ENCODE results near the gene GPALPP1.
A peak's percentile ranks its signal among the peaks of the same experiment; 100 is the strongest.
"Not testable (repeated sequence)": the region's sequence is repeated elsewhere in the genome, so short reads cannot be mapped to it uniquely, and the experiment has no call there.

GPALPP1 gene

DNA sequence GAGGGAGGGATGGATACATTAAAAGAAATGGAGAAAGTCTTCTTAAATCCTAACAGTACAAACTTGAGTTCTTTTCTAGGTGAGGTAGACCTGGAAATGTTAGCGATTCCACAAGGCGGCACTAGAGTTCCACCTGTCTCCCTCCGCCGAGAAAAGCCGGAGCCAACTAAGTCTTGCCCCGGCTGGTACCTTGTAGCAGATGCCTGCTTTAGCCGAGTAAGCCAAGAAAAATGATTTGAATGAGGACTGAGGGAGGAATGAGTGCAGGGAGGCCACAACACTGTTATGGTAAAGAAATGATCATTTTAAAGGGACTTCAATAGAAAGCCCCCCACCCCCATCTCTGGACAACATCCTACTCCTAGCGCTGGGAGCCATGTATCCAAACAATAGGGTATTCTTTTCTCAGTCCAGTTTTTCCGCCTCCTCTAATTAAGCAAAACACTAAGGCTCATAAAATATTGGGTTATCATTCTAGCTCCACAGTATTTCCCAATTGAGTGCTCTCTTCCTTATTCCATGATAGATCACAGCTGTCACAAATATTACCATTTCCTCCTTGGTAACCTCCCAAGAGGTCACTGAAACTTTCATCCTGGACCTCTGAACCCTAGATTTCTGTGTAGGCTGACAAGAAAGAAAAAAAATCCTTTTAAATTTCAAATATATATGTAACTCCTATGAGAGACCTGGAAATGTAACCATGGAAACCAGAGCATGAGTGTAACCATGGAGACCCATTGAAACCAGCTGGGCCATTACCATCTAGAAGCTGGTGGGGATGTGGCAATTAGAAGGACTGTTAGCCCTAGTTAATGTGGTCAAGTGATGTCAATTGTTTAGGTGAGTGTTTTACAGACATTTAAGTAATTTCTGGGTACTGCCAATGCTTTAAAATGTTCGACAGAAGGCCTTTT lies 58.3 kb downstream of the GPALPP1 start:
- H3K4me3 ChIP-seq (ENCODE audit: low read length), result peak overlapping the region; percentile 80
- no peaks in the 10 kb centered on the region for H3K9me3 ChIP-seq (ENCODE audit: control insufficient read depth, low read depth, low read length)
- no peaks in the 10 kb centered on the region for H3K27me3 ChIP-seq (ENCODE audit: control insufficient read depth, insufficient read depth, low read length)
- H3K4me1 ChIP-seq (ENCODE audit: control insufficient read depth, low read depth, low read length), result peaks cover 4% of the 10 kb centered on the region
- H3K27ac ChIP-seq (ENCODE audit: low read length), result no peak overlapping the region
- peak overlapping the region; percentile 29 for H3K9ac ChIP-seq (ENCODE audit: low read length)
- no peaks in the 10 kb centered on the region for H3K36me3 ChIP-seq (ENCODE audit: control insufficient read depth, low read depth, low read length)

DNA sequence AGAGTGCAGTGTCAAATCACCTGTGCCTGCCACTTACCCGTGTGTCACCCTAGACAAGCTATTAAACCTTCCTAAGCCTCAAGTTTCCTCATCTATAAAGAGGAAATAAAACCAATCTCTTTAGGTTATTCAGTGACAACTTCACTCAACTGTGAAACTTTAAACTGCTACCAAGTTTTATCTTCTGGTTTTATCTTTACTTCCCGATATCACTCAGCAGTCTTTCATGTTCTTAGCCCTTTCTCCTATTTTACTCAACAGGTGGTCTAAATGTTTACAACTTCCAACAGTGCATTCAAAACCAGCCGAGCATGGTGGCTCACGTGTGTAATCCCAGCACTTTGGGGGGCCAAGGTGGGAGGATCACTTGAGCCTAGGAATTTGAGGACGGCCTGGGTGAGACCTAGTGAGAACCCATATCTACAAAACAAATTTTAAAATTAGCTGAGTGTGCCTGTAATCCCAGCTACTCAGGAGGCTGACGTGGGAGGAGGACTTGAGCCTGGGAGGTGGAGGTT lies 59.6 kb downstream of the GPALPP1 start:
- Histone ChIP-seq H3K9ac (ENCODE audit: low read length) (no peak overlapping the region), H3K27ac (ENCODE audit: low read length) (no peak overlapping the region), H3K36me3 (ENCODE audit: control insufficient read depth, low read depth, low read length) (no peaks in the 10 kb centered on the region), H3K4me3 (ENCODE audit: low read length) (no peak overlapping the region), H3K4me1 (ENCODE audit: control insufficient read depth, low read depth, low read length) (peaks cover 4% of the 10 kb centered on the region), H3K27me3 (ENCODE audit: control insufficient read depth, insufficient read depth, low read length) (no peaks in the 10 kb centered on the region), H3K9me3 (ENCODE audit: control insufficient read depth, low read depth, low read length) (no peaks in the 10 kb centered on the region)

DNA sequence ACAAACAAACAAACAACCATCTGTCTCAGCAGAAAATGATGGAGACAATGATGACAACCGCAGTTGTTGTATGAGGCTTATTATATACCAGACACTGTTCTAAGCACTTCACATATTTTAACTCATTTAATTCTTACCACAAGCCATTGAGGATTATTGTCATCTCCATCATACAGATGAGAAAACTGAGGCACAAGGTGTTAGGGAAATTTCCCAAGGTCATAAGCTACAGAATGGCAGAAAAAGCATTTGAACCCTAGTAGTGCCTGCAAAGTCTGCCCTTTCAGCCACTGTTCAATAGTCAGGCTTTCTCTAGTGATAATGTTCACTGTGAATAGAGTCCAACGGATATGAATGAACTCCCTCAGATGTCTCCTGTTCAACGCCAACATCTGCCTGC lies 60.1 kb downstream of the GPALPP1 start:
- H3K27me3 ChIP-seq (ENCODE audit: control insufficient read depth, insufficient read depth, low read length), result no peaks in the 10 kb centered on the region
- no peak overlapping the region for H3K4me3 ChIP-seq (ENCODE audit: low read length)
- no peaks in the 10 kb centered on the region for H3K9me3 ChIP-seq (ENCODE audit: control insufficient read depth, low read depth, low read length)
- H3K36me3 ChIP-seq (ENCODE audit: control insufficient read depth, low read depth, low read length), result no peaks in the 10 kb centered on the region
- no peak overlapping the region for H3K9ac ChIP-seq (ENCODE audit: low read length)
- peaks cover 4% of the 10 kb centered on the region for H3K4me1 ChIP-seq (ENCODE audit: control insufficient read depth, low read depth, low read length)
- H3K27ac ChIP-seq (ENCODE audit: low read length), result no peak overlapping the region

DNA sequence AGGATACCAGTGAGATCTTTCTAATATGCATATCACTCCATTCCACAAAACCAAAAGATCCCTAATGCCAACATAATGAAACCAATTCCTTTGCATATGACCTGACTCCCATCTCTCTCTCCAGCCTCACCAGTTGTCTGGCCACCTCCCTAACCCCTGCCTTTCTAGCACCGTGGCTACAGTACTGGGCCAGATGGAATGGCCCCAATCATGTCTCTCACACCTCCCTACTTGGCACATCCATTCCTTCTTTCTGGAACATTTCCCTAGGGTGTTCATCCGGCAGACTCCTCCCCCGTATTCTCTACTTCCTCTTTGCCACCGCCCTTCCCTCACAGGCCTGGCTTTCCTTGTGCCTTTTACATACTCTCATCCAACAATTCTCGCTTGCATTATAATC lies 62.0 kb downstream of the GPALPP1 start:
- Histone ChIP-seq H3K9me3 (ENCODE audit: control insufficient read depth, low read depth, low read length) (no peaks in the 10 kb centered on the region), H3K4me3 (ENCODE audit: low read length) (no peak overlapping the region), H3K27ac (ENCODE audit: low read length) (no peak overlapping the region), H3K36me3 (ENCODE audit: control insufficient read depth, low read depth, low read length) (no peaks in the 10 kb centered on the region), H3K27me3 (ENCODE audit: control insufficient read depth, insufficient read depth, low read length) (no peaks in the 10 kb centered on the region), H3K4me1 (ENCODE audit: control insufficient read depth, low read depth, low read length) (peaks cover 4% of the 10 kb centered on the region), H3K9ac (ENCODE audit: low read length) (no peak overlapping the region)

DNA sequence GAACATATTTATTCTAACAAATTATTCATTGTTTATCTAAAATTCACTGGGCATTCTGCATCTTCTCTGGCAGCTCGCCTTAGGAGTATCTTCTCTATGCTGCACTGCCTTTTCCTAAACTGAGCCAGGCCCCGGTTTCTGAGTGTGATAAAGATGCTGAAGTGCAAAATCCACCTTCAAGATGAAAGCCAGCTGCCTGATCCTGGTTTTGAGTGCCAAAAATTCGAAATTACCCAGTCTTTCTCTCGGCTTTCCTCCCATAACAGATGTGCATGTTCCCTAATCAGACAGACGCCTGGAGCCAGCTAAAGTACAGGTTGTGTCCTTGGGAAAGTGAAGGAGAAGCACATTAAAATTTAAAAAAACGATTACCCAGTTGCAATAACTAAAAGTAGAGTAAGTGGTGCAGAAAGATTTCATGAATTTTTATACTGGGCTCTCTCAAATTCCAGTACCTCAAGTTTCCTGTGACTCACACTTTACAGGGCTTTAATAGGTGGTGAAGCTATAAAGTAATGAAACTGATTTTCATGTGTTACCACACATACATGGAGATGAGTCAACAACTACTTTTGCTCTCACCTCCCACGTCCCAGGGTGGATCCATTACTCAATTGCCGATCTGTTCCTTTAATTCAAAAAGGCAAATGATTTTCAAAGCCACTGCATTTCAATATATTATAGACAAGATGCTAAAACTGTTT lies 66.0 kb downstream of the GPALPP1 start:
- H3K4me1 ChIP-seq (ENCODE audit: control insufficient read depth, low read depth, low read length), result no peaks in the 10 kb centered on the region
- H3K27me3 ChIP-seq (ENCODE audit: control insufficient read depth, insufficient read depth, low read length), result no peaks in the 10 kb centered on the region
- no peak overlapping the region for H3K4me3 ChIP-seq (ENCODE audit: low read length)
- H3K9me3 ChIP-seq (ENCODE audit: control insufficient read depth, low read depth, low read length), result no peaks in the 10 kb centered on the region
- H3K27ac ChIP-seq (ENCODE audit: low read length), result no peak overlapping the region
- no peaks in the 10 kb centered on the region for H3K36me3 ChIP-seq (ENCODE audit: control insufficient read depth, low read depth, low read length)
- H3K9ac ChIP-seq (ENCODE audit: low read length), result no peak overlapping the region

DNA sequence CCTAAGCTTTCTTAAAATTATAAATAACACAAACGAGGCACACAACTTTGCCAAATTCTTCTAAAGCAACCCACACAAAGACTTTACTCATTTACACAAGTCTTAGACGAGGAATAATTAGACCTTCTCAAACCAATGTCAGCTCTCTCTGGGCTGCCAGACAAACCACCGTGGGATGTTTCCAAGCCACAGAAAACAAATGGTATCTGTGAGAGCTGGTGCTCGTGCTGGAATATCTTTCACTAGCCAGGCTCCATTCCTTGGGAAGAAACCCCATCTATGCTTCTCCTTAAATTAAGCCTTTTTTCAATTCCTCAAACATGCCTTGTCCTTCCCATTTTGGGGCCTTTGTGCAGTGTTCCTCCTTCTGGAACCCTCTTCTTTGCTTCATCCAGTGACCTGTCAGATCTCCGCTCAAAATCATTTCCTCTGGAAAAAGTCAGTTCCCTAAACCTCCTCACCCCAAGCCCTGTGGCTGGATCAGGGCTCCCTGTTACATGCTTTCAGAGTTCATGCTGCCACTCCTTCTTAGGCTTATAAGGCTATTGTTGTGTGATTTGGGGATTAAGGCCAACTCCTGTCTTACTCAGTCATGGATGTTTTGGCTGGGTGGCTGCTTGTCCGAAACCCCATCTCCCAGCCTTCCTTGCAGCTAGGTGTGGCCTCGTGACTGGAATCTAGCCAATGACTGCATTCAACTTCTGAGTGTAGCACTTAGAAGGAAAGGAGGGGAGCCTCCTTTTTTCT lies 66.7 kb downstream of the GPALPP1 start:
- no peaks in the 10 kb centered on the region for H3K27me3 ChIP-seq (ENCODE audit: control insufficient read depth, insufficient read depth, low read length)
- no peaks in the 10 kb centered on the region for H3K4me1 ChIP-seq (ENCODE audit: control insufficient read depth, low read depth, low read length)
- H3K36me3 ChIP-seq (ENCODE audit: control insufficient read depth, low read depth, low read length), result no peaks in the 10 kb centered on the region
- H3K27ac ChIP-seq (ENCODE audit: low read length), result no peak overlapping the region
- H3K9me3 ChIP-seq (ENCODE audit: control insufficient read depth, low read depth, low read length), result no peaks in the 10 kb centered on the region
- no peak overlapping the region for H3K9ac ChIP-seq (ENCODE audit: low read length)
- H3K4me3 ChIP-seq (ENCODE audit: low read length), result no peak overlapping the region

DNA sequence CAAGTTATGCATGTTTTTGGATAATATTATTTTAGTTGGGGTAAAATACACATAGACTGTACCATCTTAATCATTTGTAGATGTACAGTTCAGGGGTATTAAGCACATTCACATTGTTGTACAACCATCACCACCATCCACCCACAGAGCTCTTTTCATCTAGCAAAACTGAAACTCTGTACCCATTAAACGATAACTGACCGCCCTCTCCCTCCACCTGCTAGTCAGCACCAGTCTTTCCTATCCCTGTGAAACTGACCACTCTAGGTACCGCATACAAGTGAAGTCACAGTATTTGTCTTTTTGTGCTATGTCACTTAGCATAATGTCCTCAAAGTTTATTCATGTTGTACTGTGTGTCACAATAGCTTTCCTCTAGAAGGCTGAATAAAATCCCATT lies 70.7 kb downstream of the GPALPP1 start:
- no peaks in the 10 kb centered on the region for H3K36me3 ChIP-seq (ENCODE audit: control insufficient read depth, low read depth, low read length)
- H3K4me3 ChIP-seq (ENCODE audit: low read length), result no peak overlapping the region
- H3K4me1 ChIP-seq (ENCODE audit: control insufficient read depth, low read depth, low read length), result no peaks in the 10 kb centered on the region
- no peaks in the 10 kb centered on the region for H3K27me3 ChIP-seq (ENCODE audit: control insufficient read depth, insufficient read depth, low read length)
- H3K27ac ChIP-seq (ENCODE audit: low read length), result no peak overlapping the region
- H3K9ac ChIP-seq (ENCODE audit: low read length), result no peak overlapping the region
- no peaks in the 10 kb centered on the region for H3K9me3 ChIP-seq (ENCODE audit: control insufficient read depth, low read depth, low read length)

DNA sequence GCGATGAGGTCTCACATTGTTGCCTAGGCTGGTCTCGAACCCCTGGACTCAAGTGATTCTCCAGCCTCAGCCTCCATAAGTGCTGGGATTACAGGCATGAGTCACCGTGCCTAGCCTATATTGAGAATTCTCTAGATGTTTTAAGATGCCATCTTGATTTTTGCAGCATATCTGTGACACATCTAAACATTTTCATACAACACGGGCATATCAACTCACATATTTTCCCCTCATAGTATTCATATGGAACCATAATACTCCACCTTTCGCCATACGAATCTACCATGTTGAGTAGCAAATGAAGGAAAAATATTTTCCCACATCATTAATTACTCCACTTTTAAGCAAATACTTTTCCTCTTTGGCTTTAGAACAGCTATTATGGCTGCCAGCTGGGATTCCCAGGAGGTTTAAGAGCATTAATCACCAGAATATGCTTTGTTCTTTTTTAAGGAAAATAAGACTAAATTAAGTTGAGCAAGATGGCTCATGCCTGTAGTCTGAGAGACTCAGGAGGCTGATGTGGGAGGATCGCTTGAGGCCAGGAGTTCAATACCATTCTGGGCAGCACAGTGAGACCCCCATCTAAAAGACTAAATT lies 74.0 kb downstream of the GPALPP1 start:
- Histone ChIP-seq H3K27ac (ENCODE audit: low read length) (no peak overlapping the region), H3K4me1 (ENCODE audit: control insufficient read depth, low read depth, low read length) (no peaks in the 10 kb centered on the region), H3K9me3 (ENCODE audit: control insufficient read depth, low read depth, low read length) (no peaks in the 10 kb centered on the region)

DNA sequence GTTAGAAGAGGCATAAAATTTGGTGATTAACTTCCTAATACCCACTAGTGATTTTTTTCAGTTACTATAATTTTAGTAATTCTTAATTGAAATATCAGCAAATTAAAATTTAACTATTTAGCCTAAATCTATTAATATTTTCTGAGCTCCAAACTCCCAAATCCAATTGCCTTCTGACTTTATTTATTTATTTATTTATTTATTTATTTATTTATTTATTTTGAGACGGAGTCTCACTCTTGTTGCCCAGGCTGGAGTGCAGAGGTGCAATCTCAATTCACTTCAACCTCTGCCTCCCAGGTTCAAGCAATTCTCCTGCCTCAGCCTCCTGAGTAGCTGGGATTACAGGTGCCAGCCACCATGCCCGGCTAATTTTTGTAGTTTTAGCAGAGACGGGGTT lies 74.6 kb downstream of the GPALPP1 start:
- not testable (repeated sequence) for H3K4me3 ChIP-seq (ENCODE audit: low read length); H3K36me3 ChIP-seq (ENCODE audit: control insufficient read depth, low read depth, low read length); H3K27ac ChIP-seq (ENCODE audit: low read length); H3K27me3 ChIP-seq (ENCODE audit: control insufficient read depth, insufficient read depth, low read length); H3K9ac ChIP-seq (ENCODE audit: low read length); H3K4me1 ChIP-seq (ENCODE audit: control insufficient read depth, low read depth, low read length); H3K9me3 ChIP-seq (ENCODE audit: control insufficient read depth, low read depth, low read length)

More for the DNA sequence above, 74.0 kb downstream of the GPALPP1 start:
- Histone ChIP-seq H3K9ac (ENCODE audit: low read length) (no peak overlapping the region), H3K36me3 (ENCODE audit: control insufficient read depth, low read depth, low read length) (no peaks in the 10 kb centered on the region), H3K4me3 (ENCODE audit: low read length) (no peak overlapping the region), H3K27me3 (ENCODE audit: control insufficient read depth, insufficient read depth, low read length) (no peaks in the 10 kb centered on the region)

DNA sequence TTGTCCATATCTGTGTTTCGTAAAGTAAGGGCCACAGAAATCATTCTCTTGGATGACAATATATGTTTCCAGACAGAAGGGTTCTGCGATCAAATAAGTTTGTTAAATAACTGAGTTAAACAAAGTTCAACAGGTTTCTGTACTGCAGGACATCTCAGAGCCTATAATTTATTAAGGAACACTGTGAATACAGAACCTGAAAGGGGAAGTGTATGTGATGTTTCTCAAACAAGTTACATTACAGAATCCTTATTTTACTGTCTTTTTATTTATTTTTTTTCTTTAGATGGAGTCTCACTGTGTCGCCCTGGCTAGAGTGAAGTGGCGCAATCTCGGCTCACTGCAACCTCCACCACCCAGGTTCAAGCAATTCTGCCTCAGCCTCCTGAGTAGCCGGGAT lies 75.6 kb downstream of the GPALPP1 start:
- Histone ChIP-seq H3K27ac (ENCODE audit: low read length) (no peak overlapping the region), H3K4me3 (ENCODE audit: low read length) (no peak overlapping the region), H3K4me1 (ENCODE audit: control insufficient read depth, low read depth, low read length) (no peaks in the 10 kb centered on the region), H3K9me3 (ENCODE audit: control insufficient read depth, low read depth, low read length) (no peaks in the 10 kb centered on the region), H3K9ac (ENCODE audit: low read length) (no peak overlapping the region), H3K27me3 (ENCODE audit: control insufficient read depth, insufficient read depth, low read length) (no peaks in the 10 kb centered on the region), H3K36me3 (ENCODE audit: control insufficient read depth, low read depth, low read length) (no peaks in the 10 kb centered on the region)

All from iPS-18a (cell line).